ENCODE measurements around the gene GAB2. TPM values are rescaled to one million over a fixed set of nuclear protein-coding genes. Genes with fewer than 3 reads are reported as not detected.
"Not testable (repeated sequence)": the region's sequence is repeated elsewhere in the genome, so short reads cannot be mapped to it uniquely, and the experiment has no call there.

The GAB2 gene
- total RNA-seq, 2 experiments from 2014 or later: 1.2 to 1.3 TPM

- no TSS peak for BruUV-seq (replicated peaks)
- TF ChIP-seq, protein P1, sequence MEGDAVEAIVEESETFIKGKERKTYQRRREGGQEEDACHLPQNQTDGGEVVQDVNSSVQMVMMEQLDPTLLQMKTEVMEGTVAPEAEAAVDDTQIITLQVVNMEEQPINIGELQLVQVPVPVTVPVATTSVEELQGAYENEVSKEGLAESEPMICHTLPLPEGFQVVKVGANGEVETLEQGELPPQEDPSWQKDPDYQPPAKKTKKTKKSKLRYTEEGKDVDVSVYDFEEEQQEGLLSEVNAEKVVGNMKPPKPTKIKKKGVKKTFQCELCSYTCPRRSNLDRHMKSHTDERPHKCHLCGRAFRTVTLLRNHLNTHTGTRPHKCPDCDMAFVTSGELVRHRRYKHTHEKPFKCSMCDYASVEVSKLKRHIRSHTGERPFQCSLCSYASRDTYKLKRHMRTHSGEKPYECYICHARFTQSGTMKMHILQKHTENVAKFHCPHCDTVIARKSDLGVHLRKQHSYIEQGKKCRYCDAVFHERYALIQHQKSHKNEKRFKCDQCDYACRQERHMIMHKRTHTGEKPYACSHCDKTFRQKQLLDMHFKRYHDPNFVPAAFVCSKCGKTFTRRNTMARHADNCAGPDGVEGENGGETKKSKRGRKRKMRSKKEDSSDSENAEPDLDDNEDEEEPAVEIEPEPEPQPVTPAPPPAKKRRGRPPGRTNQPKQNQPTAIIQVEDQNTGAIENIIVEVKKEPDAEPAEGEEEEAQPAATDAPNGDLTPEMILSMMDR (conservative IDR thresholded peaks at IDR 0.05; ENCODE audit: low read length): no peak
- Histone ChIP-seq H3K4me3 (ENCODE audit: low read depth, low read length, poor library complexity, severe bottlenecking) (no peak overlapping the region), H3K79me2 (ENCODE audit: insufficient read depth, low read depth, low read length) (no peaks in the 10 kb centered on the region), H3K9me2 (ENCODE audit: insufficient read depth, low read length) (no peaks in the 10 kb centered on the region), H3K4me2 (ENCODE audit: low read length) (no peak overlapping the region), H3K36me3 (ENCODE audit: insufficient read depth, low read length) (no peaks in the 10 kb centered on the region), H3K4me1 (ENCODE audit: insufficient read depth, low read length, poor library complexity, severe bottlenecking) (no peaks in the 10 kb centered on the region), H3K9me3 (ENCODE audit: low read length) (no peaks in the 10 kb centered on the region), H2AFZ (ENCODE audit: low read length) (no peak overlapping the region), H4K20me1 (ENCODE audit: insufficient read depth, low read length) (no peaks in the 10 kb centered on the region), H3K27ac (ENCODE audit: low read depth, low read length, poor library complexity, severe bottlenecking) (no peak overlapping the region)
- ChIA-PET CTCF (ENCODE audit: unreplicated experiment) (no interaction called here), POLR2A (interaction anchor here (0.5 to 0.6 kb wide), 2 partner anchors 25 to 44 kb away, joined by 3 to 6 read pairs; no protein-coding TSS in a partner anchor)
- intact Hi-C loops (cut with micrococcal nuclease; ENCODE audit: unreplicated experiment): no loop called here
- no peak for DNase-seq (ENCODE audit: low spot score)
Measured at GRCh38 chr11:78298291-78298771, 119.3 kb downstream of the GAB2 start.

DNA sequence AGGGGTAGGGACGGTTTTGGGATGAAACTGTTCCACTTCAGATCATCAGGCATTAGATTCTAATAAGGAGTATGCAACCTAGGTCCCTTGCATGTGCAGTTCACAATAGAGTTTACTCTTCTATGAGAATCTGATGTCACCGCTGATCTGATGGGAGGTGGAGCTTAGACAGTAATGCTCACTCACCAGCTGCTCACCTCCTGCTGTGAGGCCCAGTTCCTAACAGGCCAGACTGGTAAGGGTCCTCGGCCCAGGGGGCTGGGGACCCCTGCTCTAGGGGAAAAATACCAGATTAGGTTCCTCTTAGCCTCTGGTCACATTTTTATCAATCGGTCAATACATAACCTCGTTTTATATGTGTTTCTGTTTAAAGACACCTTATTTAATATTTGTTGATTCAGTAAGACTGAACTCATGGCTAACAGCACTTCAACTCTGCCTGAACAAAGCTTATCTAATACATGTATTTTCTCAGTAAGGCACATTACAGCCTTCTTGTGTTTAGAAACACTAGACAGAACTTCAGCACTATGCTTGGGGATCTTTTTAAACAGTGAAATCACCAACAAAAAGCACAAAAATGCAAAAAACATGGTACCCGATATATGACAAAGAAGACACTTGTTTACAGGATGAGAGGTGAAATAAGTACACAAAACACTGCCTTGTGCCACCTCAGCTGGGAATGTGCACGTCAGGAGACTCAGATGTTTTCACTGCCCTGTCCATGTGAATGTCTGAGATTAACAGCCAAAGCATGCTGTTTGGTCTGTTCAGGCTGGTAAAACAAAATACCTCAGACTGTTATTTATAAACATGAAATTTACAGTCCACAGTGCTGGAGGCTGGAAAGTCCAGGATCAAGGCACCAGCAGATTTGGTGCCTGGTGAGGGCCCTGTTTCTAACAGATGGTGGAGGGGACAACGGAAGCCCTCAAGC is 121.4 kb downstream of the GAB2 start:
- CTCF ChIA-PET (ENCODE audit: unreplicated experiment): no interaction called here
- H2AFZ ChIP-seq (ENCODE audit: low read length): no peak overlapping the region
- no peak overlapping the region for H3K27ac ChIP-seq (ENCODE audit: low read depth, low read length, poor library complexity, severe bottlenecking)
- H3K36me3 ChIP-seq (ENCODE audit: insufficient read depth, low read length): no peaks in the 10 kb centered on the region
- intact Hi-C loops (cut with micrococcal nuclease; ENCODE audit: unreplicated experiment): no loop called here
- H3K9me3 ChIP-seq (ENCODE audit: low read length): no peaks in the 10 kb centered on the region
- no peaks in the 10 kb centered on the region for H3K4me1 ChIP-seq (ENCODE audit: insufficient read depth, low read length, poor library complexity, severe bottlenecking)
- TF ChIP-seq, protein P1 (conservative IDR thresholded peaks at IDR 0.05; ENCODE audit: low read length): no peak
- H3K4me3 ChIP-seq (ENCODE audit: low read depth, low read length, poor library complexity, severe bottlenecking): no peak overlapping the region
- no peaks in the 10 kb centered on the region for H4K20me1 ChIP-seq (ENCODE audit: insufficient read depth, low read length)
- H3K79me2 ChIP-seq (ENCODE audit: insufficient read depth, low read depth, low read length): no peaks in the 10 kb centered on the region
- DNase-seq (ENCODE audit: low spot score): no peak
- no peak overlapping the region for H3K4me2 ChIP-seq (ENCODE audit: low read length)
- no TSS peak for BruUV-seq (replicated peaks)
- H3K9me2 ChIP-seq (ENCODE audit: insufficient read depth, low read length): no peaks in the 10 kb centered on the region
- POLR2A ChIA-PET: no interaction called here

DNA sequence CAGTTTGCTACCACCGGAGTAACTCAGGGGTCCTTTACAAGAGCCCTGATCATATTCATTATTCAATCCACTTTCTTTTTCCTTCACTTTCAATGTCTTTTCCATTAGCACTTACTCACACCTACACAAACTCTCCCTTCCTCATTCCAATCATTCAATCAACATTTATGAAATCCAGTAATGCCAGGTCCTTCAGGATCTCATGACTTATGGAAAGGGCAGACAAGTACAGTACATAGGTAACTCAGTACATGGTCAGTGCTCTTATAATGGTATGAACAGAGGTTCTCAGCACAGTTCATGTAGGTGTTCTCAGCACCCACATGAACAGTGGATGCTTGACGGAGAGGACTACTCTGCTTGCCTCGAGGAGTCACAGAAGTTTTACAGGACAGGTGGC is 122.3 kb downstream of the GAB2 start:
- no peaks in the 10 kb centered on the region for H3K9me3 ChIP-seq (ENCODE audit: low read length)
- no peak overlapping the region for H3K27ac ChIP-seq (ENCODE audit: low read depth, low read length, poor library complexity, severe bottlenecking)
- no peaks in the 10 kb centered on the region for H3K9me2 ChIP-seq (ENCODE audit: insufficient read depth, low read length)
- no peak for DNase-seq (ENCODE audit: low spot score)
- H3K4me3 ChIP-seq (ENCODE audit: low read depth, low read length, poor library complexity, severe bottlenecking): no peak overlapping the region
- TF ChIP-seq EZH2phosphoT487 (IDR thresholded peaks at IDR 0.05; ENCODE audit: borderline replicate concordance, low read depth, low read length): no peak
- TF ChIP-seq, protein P1 (conservative IDR thresholded peaks at IDR 0.05; ENCODE audit: low read length): no peak
- POLR2A ChIA-PET: no interaction called here
- no peak overlapping the region for H3K4me2 ChIP-seq (ENCODE audit: low read length)
- no peaks in the 10 kb centered on the region for H3K79me2 ChIP-seq (ENCODE audit: insufficient read depth, low read depth, low read length)
- no peaks in the 10 kb centered on the region for H3K36me3 ChIP-seq (ENCODE audit: insufficient read depth, low read length)
- H4K20me1 ChIP-seq (ENCODE audit: insufficient read depth, low read length): no peaks in the 10 kb centered on the region
- CTCF ChIA-PET (ENCODE audit: unreplicated experiment): no interaction called here
- H3K4me1 ChIP-seq (ENCODE audit: insufficient read depth, low read length, poor library complexity, severe bottlenecking): no peaks in the 10 kb centered on the region
- H2AFZ ChIP-seq (ENCODE audit: low read length): no peak overlapping the region
- no TSS peak for BruUV-seq (replicated peaks)
- intact Hi-C loops (cut with micrococcal nuclease; ENCODE audit: unreplicated experiment): no loop called here

GRCh38 chr11:78294100-78294499 is 123.5 kb downstream of the GAB2 start:
- H4K20me1 ChIP-seq (ENCODE audit: insufficient read depth, low read length); H3K27ac ChIP-seq (ENCODE audit: low read depth, low read length, poor library complexity, severe bottlenecking); H3K36me3 ChIP-seq (ENCODE audit: insufficient read depth, low read length); H3K79me2 ChIP-seq (ENCODE audit: insufficient read depth, low read depth, low read length); H3K9me3 ChIP-seq (ENCODE audit: low read length); DNase-seq (ENCODE audit: low spot score); POLR2A ChIA-PET; CTCF ChIA-PET (ENCODE audit: unreplicated experiment); H2AFZ ChIP-seq (ENCODE audit: low read length); H3K4me2 ChIP-seq (ENCODE audit: low read length); intact Hi-C loops (cut with micrococcal nuclease; ENCODE audit: unreplicated experiment); H3K4me1 ChIP-seq (ENCODE audit: insufficient read depth, low read length, poor library complexity, severe bottlenecking); BruUV-seq (replicated peaks); H3K9me2 ChIP-seq (ENCODE audit: insufficient read depth, low read length); H3K4me3 ChIP-seq (ENCODE audit: low read depth, low read length, poor library complexity, severe bottlenecking): not testable (repeated sequence)
